Neural cell (in vitro differentiated cells): ENCODE results near the gene TTYH3. TPM values are rescaled to one million over a fixed set of nuclear protein-coding genes. Genes with fewer than 3 reads are reported as not detected.
A peak's percentile ranks its signal among the peaks of the same experiment; 100 is the strongest.

Experiments used
- H2AFZ ChIP-seq: fragments of 200-600, 300-800 bp; sonication (generic), shearing (Covaris generic); 2 replicates; pipeline ENCODE4 v1.6.0; 2014; ENCODE audit warnings: low read depth, mild to moderate bottlenecking, antibody characterized with exemption, low read length, moderate library complexity
- H3F3A ChIP-seq: fragments of 200-600 bp; shearing (Covaris generic); 2 replicates; pipeline ENCODE4 v1.6.1; 2016; ENCODE audit warnings: mild to moderate bottlenecking, moderate library complexity, mixed read lengths, antibody characterized with exemption, low read length; ENCODE audit not compliant: insufficient read depth, poor library complexity, severe bottlenecking
- H3K27ac ChIP-seq: fragments of 200-600, 300-800 bp; sonication (generic), shearing (Covaris generic); 2 replicates; pipeline ENCODE4 v1.5.1; 2014; ENCODE audit warnings: mild to moderate bottlenecking, low read length, moderate library complexity
- H3K27me3 ChIP-seq: fragments of 300-800, 200-600 bp; sonication (generic), shearing (Covaris generic); 2 replicates; pipeline ENCODE4 v1.6.0; 2014; ENCODE audit warnings: mild to moderate bottlenecking, low read depth, low read length, moderate library complexity; ENCODE audit not compliant: insufficient read depth
- H3K36me3 ChIP-seq: fragments of 300-800, 200-600 bp; sonication (generic), shearing (Covaris generic); 2 replicates; pipeline ENCODE4 v1.5.1; 2014; ENCODE audit warnings: mild to moderate bottlenecking, antibody characterized with exemption, low read length, moderate library complexity; ENCODE audit not compliant: insufficient read depth
- H3K4me2 ChIP-seq: fragments of 300-800, 200-600 bp; sonication (generic), shearing (Covaris generic); 2 replicates; pipeline ENCODE4 v1.6.0; 2014; ENCODE audit warnings: mild to moderate bottlenecking, low read length
- H3K4me3 ChIP-seq: fragments of 300-800, 200-600 bp; sonication (generic), shearing (Covaris generic); 2 replicates; pipeline ENCODE4 v1.5.1; 2014; ENCODE audit warnings: mild to moderate bottlenecking, low read length, moderate library complexity
- H3K79me2 ChIP-seq: fragments of 200-600 bp; shearing (Covaris generic); replicated peaks from 2 replicates; pipeline ENCODE4 v1.6.0; 2014; ENCODE audit warnings: mild to moderate bottlenecking, low read length, moderate library complexity; ENCODE audit not compliant: insufficient read depth
- H3K9ac ChIP-seq: fragments of 300-800, 200-600 bp; sonication (generic), shearing (Covaris generic); 2 replicates; pipeline ENCODE4 v1.6.1; 2016; ENCODE audit warnings: mild to moderate bottlenecking, low read length, mixed read lengths
- H3K9me2 ChIP-seq: fragments of 200-600 bp; shearing (Covaris generic); 2 replicates; pipeline ENCODE4 v1.6.1; 2016; ENCODE audit warnings: mild to moderate bottlenecking, low read length, mixed read lengths; ENCODE audit not compliant: insufficient read depth
- H3K9me3 ChIP-seq: fragments of 200-600, 300-800 bp; sonication (generic), shearing (Covaris generic); 2 replicates; pipeline ENCODE4 v1.6.1; 2016; ENCODE audit warnings: mild to moderate bottlenecking, mixed run types, low read length, moderate library complexity, mixed read lengths
- H4K20me1 ChIP-seq: fragments of 200-600 bp; shearing (Covaris generic); 2 replicates; pipeline ENCODE4 v1.6.1; 2016; ENCODE audit warnings: mild to moderate bottlenecking, mixed run types; ENCODE audit not compliant: insufficient read depth
- EP300 ChIP-seq: fragments of 450-650 bp; conservative IDR thresholded peaks from 2 replicates; pipeline ENCODE4 v1.6.1; 2014; ENCODE audit warnings: antibody characterized with exemption, mild to moderate bottlenecking, moderate library complexity; ENCODE audit not compliant: poor library complexity, severe bottlenecking
- EZH2 ChIP-seq: fragments of 200-600, 300-800 bp; shearing (Covaris generic), sonication (generic); IDR thresholded peaks from 2 replicates; pipeline ENCODE4 v1.6.1; 2014; ENCODE audit warnings: antibody characterized with exemption, low read length, borderline replicate concordance, mild to moderate bottlenecking; ENCODE audit not compliant: insufficient read depth, poor library complexity, severe bottlenecking
- MXI1 ChIP-seq: fragments of 450-650 bp; conservative IDR thresholded peaks from 2 replicates; pipeline ENCODE4 v1.6.1; 2014; ENCODE audit warnings: antibody characterized with exemption, mild to moderate bottlenecking; ENCODE audit not compliant: poor library complexity, severe bottlenecking
- POLR2AphosphoS5 ChIP-seq: IDR thresholded peaks from 2 replicates; pipeline ENCODE4 v1.6.1; 2012
- RAD21 ChIP-seq: fragments of 450-650 bp; conservative IDR thresholded peaks from 2 replicates; pipeline ENCODE4 v1.6.1; 2014; ENCODE audit warnings: antibody characterized with exemption, mild to moderate bottlenecking, moderate library complexity
- SMC3 ChIP-seq: fragments of 450-650 bp; conservative IDR thresholded peaks from 2 replicates; pipeline ENCODE4 v1.6.1; 2014; ENCODE audit warnings: antibody characterized with exemption, mild to moderate bottlenecking, moderate library complexity; ENCODE audit not compliant: poor library complexity
- TAF1 ChIP-seq: IDR thresholded peaks from 2 replicates; pipeline ENCODE4 v1.6.1; 2012; ENCODE audit warnings: low read depth
- polyA plus RNA-seq: library from polyadenylated mRNA; depleted of rRNA; stranded (reverse); fragments of >200 nt; gene quantifications from 2 replicates; pipeline ENCODE4 v1.2.3, GENCODE V29; 2014
- TF ChIP-seq, protein P1 (sequence below): fragments of 450-650 bp; IDR thresholded peaks from 2 replicates; pipeline ENCODE4 v1.5.1; 2014; ENCODE audit warnings: antibody characterized with exemption, mild to moderate bottlenecking, moderate library complexity; ENCODE audit not compliant: poor library complexity, severe bottlenecking
- TF ChIP-seq, protein P2 (sequence below): IDR thresholded peaks from 2 replicates; pipeline ENCODE4 v1.6.1; 2012; ENCODE audit warnings: borderline replicate concordance

TTYH3 gene
- polyA plus RNA-seq, 1 donor from 2014 or later, result 17.0 TPM

DNA sequence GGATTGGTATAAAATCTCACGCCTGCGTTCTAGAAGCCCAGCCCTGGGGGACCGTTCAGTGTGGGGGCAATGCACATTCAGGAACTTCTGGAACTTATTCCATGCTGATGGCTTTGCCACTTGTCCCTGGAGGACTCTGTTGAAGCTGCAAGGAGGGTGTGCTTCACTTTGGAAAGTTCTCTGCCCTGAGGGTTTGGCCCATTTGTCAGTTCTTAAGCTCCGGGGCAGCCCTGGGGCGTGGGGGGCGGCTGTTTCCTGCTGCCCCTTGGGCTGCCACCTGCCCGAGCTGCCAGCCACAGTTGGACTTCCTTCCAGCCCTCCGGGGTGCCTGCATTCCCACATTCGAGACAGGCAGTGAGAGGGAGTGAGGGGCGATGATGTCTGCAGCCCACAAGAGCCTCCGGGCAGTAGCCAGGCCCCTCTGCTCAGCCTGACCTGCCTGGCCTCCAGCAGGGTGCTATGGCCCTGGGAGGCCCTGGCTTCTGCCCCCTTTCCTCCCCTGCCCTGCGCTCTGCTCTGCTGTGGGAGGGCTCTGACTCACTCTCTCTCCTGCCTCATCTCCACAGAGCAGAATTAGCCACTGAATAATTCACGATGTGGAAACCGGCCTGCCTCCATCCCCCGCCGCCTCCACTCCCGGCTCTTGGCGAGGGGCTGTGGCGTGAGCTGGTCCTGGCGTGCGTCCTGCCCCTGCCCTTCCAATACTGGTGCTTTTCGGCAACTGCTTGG, 1.9 kb downstream of the TTYH3 start:
- Histone ChIP-seq H3K36me3 (no peaks in the 10 kb centered on the region), H2AFZ (no peak overlapping the region), H3K9me3 (no peaks in the 10 kb centered on the region), H3K4me3 (peak overlapping the region; percentile 93), H3K4me2 (peak overlapping the region; percentile 60), H3K9ac (peak overlapping the region; percentile 97), H3F3A (no peaks in the 10 kb centered on the region), H4K20me1 (peaks cover 59% of the 10 kb centered on the region), H3K9me2 (no peaks in the 10 kb centered on the region), H3K27ac (peak overlapping the region; percentile 78), H3K79me2 (peaks cover 63% of the 10 kb centered on the region), H3K27me3 (no peaks in the 10 kb centered on the region)
- TF ChIP-seq SMC3 (no peak), EZH2 (no peak), MXI1 (no peak), RAD21 (no peak), EP300 (no peak), TAF1 (no peak), POLR2AphosphoS5 (no peak)
- TF ChIP-seq, protein P1, sequence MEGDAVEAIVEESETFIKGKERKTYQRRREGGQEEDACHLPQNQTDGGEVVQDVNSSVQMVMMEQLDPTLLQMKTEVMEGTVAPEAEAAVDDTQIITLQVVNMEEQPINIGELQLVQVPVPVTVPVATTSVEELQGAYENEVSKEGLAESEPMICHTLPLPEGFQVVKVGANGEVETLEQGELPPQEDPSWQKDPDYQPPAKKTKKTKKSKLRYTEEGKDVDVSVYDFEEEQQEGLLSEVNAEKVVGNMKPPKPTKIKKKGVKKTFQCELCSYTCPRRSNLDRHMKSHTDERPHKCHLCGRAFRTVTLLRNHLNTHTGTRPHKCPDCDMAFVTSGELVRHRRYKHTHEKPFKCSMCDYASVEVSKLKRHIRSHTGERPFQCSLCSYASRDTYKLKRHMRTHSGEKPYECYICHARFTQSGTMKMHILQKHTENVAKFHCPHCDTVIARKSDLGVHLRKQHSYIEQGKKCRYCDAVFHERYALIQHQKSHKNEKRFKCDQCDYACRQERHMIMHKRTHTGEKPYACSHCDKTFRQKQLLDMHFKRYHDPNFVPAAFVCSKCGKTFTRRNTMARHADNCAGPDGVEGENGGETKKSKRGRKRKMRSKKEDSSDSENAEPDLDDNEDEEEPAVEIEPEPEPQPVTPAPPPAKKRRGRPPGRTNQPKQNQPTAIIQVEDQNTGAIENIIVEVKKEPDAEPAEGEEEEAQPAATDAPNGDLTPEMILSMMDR, result no peak
- TF ChIP-seq, protein P2, sequence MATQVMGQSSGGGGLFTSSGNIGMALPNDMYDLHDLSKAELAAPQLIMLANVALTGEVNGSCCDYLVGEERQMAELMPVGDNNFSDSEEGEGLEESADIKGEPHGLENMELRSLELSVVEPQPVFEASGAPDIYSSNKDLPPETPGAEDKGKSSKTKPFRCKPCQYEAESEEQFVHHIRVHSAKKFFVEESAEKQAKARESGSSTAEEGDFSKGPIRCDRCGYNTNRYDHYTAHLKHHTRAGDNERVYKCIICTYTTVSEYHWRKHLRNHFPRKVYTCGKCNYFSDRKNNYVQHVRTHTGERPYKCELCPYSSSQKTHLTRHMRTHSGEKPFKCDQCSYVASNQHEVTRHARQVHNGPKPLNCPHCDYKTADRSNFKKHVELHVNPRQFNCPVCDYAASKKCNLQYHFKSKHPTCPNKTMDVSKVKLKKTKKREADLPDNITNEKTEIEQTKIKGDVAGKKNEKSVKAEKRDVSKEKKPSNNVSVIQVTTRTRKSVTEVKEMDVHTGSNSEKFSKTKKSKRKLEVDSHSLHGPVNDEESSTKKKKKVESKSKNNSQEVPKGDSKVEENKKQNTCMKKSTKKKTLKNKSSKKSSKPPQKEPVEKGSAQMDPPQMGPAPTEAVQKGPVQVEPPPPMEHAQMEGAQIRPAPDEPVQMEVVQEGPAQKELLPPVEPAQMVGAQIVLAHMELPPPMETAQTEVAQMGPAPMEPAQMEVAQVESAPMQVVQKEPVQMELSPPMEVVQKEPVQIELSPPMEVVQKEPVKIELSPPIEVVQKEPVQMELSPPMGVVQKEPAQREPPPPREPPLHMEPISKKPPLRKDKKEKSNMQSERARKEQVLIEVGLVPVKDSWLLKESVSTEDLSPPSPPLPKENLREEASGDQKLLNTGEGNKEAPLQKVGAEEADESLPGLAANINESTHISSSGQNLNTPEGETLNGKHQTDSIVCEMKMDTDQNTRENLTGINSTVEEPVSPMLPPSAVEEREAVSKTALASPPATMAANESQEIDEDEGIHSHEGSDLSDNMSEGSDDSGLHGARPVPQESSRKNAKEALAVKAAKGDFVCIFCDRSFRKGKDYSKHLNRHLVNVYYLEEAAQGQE, result no peak

DNA sequence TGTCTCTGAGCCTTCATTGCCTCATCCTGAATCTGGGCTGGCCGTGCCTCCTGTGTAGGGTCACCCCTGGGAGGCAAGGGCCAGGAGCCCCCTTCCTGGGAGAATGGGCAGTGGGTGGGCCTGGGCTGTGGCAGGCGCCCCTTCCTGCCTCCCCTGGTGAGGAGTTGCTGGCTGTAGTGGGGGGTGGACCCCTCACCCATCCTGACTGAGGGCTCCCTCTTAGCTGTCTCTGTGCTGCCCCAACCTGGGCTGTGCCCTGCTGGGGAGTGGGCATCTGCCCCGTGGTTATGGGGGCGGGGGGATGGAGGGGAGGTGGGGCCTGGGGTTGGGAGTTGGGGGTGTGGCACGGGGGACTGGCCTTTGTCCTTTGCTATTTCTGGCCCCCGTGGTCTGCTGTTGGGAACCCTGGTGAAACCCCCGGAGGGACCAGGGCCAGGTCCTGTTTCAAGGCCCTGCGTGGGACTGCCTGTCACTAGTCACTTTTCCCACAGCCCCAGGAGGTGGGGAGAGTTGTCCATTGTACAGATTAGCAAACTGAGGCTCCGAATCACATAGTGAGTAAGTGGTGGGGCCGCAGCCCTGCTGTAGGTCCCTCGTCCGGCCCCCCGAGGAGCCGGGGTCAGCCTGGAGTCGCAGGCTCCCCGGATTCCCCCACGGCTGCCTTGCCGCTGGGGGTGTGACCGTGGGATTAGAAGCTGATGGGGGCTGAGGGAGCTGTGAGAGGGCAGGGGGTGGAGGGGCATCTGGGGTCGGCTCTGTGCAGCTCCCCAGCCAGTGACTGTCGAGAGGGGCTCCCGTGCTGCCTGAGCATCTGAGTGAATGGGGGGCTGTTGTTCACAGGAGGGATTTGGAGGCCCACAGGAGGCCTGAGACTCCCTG, 2.7 kb downstream of the TTYH3 start:
- H3K9me2 ChIP-seq, result no peaks in the 10 kb centered on the region
- TF ChIP-seq MXI1 (no peak), EP300 (no peak), POLR2AphosphoS5 (no peak), RAD21 (no peak), SMC3 (no peak), TAF1 (no peak), EZH2 (no peak)
- TF ChIP-seq, protein P1, result no peak
- TF ChIP-seq, protein P2, result no peak
- H3F3A ChIP-seq, result no peaks in the 10 kb centered on the region
- H3K27ac ChIP-seq, result peak overlapping the region; percentile 78
- H3K27me3 ChIP-seq, result no peaks in the 10 kb centered on the region
- peak overlapping the region; percentile 93 for H3K4me3 ChIP-seq
- peak overlapping the region; percentile 60 for H3K4me2 ChIP-seq
- peak overlapping the region; percentile 97 for H3K9ac ChIP-seq
- H4K20me1 ChIP-seq, result peaks cover 67% of the 10 kb centered on the region
- H3K79me2 ChIP-seq, result peaks cover 67% of the 10 kb centered on the region
- H2AFZ ChIP-seq, result no peak overlapping the region
- no peaks in the 10 kb centered on the region for H3K36me3 ChIP-seq
- no peaks in the 10 kb centered on the region for H3K9me3 ChIP-seq
